Limb (tissue), 2 donors: ENCODE results near the gene PLEKHG5.

Experiments used
- DNase-seq, 2 donors: peaks; one replicate each; pipeline ENCODE4 v3.0.0-alpha.2; 2016; ENCODE audit errors: extremely low spot score in 2 of 2

The PLEKHG5 gene, protein sequence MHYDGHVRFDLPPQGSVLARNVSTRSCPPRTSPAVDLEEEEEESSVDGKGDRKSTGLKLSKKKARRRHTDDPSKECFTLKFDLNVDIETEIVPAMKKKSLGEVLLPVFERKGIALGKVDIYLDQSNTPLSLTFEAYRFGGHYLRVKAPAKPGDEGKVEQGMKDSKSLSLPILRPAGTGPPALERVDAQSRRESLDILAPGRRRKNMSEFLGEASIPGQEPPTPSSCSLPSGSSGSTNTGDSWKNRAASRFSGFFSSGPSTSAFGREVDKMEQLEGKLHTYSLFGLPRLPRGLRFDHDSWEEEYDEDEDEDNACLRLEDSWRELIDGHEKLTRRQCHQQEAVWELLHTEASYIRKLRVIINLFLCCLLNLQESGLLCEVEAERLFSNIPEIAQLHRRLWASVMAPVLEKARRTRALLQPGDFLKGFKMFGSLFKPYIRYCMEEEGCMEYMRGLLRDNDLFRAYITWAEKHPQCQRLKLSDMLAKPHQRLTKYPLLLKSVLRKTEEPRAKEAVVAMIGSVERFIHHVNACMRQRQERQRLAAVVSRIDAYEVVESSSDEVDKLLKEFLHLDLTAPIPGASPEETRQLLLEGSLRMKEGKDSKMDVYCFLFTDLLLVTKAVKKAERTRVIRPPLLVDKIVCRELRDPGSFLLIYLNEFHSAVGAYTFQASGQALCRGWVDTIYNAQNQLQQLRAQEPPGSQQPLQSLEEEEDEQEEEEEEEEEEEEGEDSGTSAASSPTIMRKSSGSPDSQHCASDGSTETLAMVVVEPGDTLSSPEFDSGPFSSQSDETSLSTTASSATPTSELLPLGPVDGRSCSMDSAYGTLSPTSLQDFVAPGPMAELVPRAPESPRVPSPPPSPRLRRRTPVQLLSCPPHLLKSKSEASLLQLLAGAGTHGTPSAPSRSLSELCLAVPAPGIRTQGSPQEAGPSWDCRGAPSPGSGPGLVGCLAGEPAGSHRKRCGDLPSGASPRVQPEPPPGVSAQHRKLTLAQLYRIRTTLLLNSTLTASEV

DNA sequence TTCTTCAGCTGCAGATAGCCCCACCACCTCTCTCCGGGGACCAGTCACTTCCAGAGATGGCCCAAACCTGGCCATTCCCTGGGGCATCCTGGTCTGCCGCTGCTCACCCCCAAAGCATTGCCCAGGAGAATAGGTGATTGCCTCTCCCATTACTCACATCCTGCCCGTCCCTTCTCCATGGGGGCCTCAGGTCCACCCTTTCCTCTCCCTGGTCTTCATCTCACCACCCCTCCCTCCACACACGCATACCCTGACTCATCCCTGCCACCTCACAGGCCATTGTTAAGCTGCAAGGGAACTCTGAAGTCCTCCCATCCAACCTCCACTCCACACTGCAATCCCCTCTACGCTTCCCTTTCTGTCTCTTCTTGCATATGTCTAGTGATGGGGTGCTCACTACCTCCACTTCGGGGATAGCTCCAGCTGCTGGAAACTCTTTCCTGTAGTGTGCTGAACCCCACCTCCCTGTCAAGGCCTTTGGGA, at the start of gene PLEKHG5:
Gene PLEKHG5, minus strand, starts transcription at position 188 of the 483 bp plus-strand sequence. CDS start 14,096 bp downstream, outside the sequence.
- no peak for DNase-seq

DNA sequence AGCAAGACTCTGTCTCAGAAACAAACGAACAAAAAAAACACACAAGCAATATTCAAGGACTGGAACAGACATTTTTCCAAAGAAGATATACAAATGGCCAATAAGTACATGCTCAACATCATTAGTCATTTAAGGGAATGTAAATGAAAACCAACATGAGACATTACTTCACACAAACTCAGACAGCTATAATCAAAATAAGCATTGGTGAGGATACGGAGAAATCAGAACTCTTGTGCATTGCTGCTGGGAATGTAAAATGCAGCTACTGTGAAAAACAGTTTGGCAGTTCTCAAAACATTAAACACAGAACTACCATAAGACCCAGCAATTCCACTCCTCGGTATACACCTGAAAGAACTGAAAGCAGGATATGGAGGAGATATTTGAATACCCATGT, 47.5 kb upstream of the PLEKHG5 start:
- DNase-seq = no peak

DNA sequence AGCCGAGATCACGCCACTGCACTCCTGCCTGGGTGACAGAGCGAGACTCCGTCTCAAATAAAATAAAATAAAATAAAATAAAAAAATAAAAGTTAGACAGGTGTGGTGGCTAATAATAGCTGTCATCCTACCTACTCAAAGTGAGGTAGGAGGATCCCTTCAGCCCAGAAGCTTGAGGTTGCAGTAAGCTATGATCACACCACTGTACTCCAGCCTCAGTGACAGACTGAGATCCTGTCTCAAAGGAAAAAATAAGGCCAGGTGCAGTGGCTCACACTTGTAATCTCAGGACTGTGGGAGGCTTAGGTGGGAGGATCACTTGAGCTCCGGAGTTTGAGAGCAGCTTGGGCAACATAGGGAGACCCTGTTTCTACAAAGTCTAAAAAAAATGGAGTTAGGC, 44.8 kb upstream of the PLEKHG5 start:
- no peak for DNase-seq

DNA sequence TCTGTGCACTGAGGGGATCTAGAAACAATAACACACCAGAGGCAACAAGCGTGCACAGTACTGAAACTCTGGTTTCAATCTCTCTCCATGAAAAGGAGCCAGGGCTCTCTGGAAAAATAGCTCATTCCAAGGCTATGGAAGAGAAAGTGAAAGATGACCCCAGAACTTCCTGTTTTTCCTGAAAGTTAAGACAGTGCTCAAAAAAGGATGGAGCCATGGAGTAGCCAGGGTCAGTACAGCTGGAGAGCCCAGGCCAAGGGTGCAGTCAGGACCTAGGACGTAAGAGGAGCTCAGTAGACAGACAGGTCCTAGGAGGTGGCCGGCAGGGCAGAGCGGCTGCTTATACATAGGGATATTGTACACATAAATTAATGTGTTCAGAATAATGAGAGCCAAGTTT, 43.7 kb upstream of the PLEKHG5 start:
- no peak for DNase-seq

DNA sequence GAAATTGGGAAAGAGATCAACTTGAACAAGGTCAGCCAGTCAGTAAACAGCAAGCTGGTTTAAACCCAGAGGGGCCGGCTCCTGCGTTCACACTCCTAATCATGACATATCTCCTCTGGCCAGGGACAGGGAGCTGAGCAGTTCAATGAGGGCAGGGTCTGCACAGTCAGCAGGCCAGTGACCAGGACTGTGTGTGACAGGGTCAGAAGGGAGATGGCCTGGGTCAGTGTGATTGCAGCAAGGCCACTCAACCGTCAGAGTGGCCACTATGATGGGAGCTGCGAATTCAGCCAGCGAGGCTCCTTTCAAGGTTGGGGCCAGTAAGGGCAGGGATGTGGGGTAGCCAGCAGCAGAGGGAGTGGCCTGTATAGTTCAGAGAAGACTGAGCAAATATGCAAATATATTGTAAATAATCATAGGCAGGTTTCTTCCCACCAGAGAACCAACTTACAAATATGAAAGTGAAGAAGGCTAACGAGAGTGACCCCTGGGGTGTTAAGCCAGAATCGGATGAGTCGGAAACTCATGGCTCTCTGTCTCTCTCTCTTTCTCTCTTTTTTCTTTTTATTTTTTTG, 42.9 kb upstream of the PLEKHG5 start:
- no peak for DNase-seq

DNA sequence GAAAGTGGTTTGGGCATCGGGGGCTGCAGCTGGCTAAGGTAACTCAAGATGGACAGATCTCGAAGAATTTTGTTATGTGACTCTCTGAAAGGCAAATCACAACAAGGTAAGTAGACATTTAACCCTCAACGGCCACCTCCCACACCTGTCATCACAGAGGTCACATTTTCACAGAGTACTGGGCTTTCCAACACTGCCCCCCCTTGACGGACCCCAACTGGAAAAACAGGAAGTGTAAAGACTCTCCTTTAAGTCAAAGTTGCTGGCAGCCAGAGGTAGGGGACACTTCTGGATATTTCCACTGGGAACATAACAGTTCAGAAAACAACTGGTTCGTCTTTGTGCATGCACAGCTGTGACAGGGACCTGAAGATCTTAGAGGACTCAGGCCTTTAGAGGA, 40.5 kb upstream of the PLEKHG5 start:
- DNase-seq = no peak

DNA sequence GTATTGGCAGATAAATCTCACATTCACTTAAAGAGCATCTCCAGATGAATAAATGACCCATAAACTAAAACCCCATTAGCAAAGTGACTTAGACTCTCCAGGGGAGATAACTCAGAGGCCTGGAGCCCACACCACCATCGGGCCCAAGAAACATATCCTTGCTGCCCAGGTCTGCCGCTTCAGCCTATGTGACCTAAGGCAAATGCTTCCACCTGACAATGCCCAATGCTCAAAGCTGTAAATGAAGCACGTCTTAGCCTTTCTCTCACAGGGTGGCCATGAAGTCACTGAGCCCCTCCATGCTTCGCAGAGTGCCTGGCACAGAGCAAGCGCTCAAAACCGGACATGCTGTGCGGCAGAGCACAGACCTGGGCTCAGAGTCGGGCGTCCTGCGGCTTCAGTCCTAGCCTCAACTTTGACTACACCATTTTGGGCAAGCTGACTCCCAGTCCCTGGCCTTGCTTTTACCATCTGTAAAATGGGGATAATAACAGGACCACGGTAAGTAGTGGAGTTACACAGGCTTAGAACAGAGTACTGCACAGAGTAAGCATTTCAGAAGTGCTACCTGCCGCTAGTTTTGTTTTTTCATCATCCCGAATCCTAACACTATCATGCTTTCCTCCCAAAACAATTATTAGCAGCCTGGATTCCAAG, 39.2 kb upstream of the PLEKHG5 start:
- no peak for DNase-seq

DNA sequence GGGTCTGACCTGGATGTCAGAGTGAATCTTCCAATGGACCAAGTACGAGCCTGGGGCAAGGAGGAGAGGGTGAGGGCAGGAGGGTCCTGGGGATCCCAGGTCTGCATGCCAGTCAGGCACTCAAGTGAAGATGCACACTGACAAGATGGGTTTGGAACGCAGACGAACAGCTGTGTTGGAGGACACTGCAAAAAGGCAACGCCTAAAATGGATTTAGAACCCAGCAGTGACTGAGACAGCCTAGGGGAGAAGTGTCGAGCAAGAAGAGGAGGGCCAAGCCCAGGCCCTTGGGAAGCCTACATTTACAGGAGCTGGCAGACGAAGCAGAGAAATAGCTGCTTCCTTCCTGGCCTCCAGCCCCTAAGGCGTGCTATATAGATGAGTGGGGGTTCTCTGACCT, 37.0 kb upstream of the PLEKHG5 start:
- no peak for DNase-seq

DNA sequence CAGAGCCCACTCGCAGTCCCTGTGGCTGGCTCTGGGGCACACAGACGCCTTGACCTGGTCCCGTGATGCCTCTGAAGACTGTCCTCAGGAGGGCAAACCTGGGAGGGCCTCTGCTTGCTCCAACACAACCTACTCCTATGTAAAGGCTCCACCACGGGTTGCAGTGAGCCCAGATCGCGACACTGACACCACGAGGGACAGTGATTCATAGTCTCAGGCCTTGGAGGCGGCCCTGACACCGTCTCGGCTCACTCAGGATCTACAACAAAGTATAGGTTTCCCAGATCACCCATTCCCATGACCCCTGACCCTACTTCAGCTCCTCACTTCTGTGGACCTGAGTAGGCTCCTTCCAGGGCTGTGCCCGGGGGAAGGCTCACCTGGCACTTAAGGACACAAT, 34.8 kb upstream of the PLEKHG5 start:
- DNase-seq = no peak

DNA sequence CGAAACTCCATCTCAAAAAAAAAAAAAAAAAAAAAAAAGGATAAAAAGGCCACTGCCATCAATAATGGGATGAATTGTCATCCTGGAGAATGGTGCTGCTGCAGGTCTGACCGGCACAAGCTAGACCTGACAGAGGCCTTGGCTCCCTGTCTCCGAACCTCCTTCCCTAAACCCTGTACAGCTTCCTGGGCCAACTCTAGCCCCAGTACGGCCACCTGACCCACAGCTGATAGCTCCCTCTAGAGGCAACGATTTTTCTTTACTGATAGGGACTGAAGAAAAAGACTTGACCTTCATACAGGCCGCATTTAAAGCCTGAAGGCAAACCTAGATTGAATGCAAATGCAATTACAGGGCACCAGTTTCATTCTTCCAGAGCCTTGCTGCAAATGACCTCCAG, 32.1 kb upstream of the PLEKHG5 start:
- no peak for DNase-seq

DNA sequence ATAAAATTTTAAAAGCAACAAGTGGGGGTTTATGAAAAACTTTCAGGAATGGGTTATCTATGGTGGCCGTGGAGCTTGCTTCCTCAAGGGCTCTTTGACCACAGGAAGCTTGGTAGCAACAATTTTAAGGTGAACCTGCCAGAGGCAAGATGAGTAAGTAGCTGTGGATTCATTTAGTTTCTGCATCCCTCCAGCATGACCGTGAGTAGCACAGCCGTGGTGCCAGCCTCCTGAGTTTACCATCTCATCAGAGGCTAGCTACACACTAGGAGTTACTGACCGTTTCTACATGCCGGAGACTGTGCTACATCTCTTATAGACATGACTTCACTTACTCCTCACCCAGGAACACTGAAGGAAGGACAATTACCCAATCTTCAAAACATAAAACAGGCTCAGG, 30.1 kb upstream of the PLEKHG5 start:
- no peak for DNase-seq

DNA sequence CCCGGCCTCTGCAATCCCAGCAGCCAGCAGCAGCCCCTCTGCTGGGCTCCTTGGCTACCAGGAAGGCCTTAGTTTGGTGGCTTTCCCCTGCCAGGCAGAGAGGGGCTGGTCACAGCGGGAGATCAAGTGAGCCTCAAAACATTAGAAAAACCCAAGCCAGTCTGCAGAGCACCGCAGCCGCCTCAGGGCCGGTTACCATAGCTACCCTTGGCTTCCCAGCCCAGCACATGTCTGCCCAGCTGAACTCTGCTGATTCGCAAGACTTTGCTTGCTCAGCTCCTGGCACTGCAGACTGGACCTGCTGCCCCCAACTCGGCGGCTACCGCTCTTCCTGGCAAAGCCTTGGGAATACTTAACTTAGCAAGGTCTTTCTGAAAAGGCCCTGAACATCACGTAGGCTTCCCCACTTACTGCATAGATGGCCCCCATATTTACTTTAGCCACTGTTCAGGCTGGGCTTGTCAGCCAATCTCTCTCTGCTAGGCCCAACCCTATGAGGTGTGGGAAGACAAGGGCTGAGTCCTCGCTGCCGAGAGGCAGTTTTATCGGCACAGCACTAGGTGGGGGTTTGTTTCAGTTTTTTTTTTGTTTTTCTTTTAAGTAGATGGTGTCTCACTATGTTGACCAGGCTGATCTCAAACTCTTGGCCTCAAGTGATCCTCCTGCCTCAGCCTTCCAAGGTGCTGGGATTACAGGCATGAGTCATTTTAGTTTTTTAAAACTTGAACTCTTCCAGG, 28.6 kb upstream of the PLEKHG5 start:
- peak; percentile 63 to 79 for DNase-seq

DNA sequence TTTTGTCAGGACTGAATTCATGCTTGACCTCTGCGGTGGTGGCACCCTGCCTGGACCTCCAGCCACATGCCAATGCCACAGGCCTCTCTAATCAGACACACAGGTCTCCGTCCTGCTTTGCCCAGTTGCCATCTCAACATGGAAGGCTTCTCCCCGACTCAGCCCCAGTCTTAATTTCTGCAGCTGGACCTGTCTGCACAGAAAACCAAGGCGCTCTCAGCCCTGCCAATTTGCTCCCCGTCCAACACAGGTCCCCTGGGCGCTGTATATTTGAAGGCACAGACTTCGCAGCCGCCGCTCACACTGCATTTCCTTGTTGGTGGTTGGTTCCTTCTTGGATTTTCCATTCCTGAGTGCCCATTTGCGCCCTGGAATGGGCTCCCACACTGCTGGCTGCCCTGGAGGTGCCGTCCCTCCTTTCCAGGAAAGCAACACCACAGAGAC, 28.0 kb upstream of the PLEKHG5 start:
- DNase-seq = peak in 1 of 2 donors; percentile 79

DNA sequence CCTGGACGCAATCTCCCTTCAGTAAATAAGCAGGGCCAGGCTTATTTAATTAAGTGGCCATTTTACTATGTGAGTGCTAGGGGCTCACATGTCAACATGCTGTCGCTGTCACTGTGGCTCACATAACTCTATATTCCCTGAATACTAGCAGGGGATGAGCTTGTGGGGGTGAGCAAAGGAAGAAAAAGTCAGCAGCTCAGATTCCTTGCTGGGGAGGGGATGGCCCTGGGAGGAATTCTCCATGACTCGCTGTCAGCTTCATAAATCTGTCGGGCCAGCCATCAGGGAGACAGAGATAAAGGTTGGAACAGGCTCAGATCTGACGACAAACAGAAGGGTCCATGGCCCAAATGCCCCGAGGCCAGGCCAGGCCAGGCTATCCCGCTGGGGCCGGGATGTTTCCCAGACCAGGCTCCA, 26.0 kb upstream of the PLEKHG5 start:
- DNase-seq = no peak

DNA sequence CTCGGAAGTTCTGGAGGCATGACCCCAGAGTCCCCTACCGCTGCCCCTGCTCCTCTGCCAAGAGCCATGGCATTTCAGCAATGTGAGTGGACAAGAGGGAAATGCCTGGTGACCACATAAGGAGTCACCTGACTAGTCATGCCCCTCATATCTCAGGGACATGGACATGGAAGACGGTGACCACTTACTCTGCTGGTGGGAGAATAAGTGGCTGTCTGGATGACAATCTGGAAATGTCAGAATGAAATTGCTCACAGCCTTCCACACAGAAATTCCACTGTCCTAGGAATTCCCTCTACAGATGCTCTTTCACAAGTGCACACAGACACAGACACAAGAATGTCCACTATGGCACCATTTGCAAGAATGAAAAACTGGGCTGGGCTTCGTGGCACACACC, 24.3 kb upstream of the PLEKHG5 start:
- no peak for DNase-seq

DNA sequence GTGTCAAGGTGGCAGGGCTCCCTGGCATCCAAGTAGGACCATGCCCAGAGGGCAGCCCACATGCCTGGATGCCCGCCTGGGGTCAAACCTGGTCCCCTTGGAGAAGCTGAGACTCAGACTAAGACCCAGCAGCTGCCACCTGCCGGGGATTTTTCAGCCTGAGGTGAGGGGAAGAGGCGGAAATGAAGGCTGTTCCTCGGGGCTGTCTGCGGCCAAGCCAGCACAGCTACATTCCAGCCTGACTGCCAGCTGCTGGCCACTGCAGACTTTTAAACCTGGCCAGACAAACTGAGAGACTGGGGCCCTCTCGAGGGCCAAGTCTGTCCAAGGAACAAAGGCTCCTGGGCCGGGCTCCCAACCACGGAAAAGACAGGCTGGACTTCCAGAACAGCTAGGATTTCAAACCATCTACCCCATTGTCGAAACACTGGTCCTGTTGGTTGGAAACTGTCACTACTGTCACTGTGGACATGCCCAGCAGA, 21.9 kb upstream of the PLEKHG5 start:
- DNase-seq = no peak

DNA sequence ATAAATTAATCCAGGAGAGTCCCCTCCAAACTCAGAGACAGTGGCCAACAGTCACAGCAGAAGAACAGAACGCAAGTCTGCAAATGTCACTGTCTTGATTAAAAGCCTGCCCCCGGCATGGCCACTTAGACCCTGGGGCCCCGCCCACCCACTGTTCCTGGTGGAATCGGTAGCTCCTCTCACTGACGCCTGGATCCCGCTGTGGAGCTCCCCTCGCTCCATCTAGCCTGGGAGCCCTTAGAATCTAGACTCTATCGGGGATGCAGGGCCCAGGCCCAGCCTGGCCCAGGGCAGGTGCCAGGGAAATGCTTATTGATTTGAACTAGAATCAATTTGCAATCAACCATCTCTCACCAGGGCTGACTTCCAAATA, 21.4 kb upstream of the PLEKHG5 start:
- DNase-seq = no peak

DNA sequence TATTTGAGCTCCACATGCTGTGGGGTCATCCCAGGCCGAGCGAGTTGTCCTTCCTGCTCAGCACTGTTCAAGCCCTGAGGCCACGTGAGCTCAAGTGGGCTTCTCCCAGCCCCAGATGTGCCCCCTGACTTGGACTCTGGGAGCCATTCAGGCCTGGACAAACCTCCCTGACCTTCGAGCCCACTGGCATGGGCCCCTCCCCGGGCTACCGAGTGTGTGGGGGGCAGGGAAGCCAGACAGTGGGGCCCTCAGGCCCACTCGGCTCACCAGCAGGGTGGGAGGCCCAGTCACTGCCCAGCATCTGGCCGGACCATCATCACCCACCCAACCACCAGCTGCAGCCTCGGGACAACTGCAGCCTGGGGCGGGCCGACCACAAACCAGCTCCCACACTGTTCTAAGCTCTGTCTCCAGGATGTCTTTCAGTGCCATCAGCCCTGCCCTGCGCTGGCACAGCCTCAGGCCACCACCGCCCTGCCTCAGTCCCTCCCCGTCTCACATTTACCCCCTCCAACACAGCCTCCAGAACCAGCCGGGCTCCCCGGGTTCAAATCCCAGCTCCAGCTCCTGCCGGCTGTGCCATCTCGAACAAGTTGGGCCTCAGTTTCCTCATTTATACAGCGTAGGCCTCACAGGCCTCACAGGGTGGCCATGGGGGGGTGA, 20.9 kb upstream of the PLEKHG5 start:
- DNase-seq = no peak

DNA sequence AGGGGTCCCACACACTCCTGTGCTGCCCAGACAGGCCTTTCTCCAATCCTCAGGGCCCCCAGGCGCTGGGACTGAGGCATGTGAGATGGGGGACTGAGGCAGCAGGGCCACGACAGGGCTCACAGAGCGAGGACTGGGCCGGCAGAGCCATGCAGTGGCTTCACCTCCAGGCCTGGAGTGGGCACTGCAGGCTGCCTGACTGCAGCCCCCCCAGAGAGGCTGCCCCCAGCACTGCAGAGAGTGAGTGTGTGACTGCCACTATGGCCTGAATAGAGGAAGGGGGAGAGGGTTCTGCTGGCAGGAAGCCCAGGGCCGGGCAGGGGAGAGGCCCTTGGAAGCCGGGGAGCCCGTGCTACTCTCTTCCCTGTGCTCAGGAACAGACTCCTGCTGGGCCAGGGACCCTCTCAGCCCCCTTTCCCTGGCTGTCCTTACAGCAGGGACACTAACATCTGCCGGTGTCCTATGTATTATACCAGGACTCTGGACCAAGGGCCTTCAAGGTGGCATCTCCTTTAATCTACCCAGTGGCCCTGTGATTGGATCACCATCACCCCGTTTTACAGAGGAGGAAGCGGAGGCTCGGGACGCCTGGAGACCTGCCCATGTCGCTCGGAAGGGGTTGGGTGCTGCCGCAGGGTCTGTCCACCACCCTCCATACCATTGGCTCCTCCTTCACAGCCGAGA, 20.2 kb upstream of the PLEKHG5 start:
- no peak for DNase-seq
